ENCODE results near the gene EN1. TPM values are rescaled to one million over a fixed set of nuclear protein-coding genes. Genes with fewer than 3 reads are reported as not detected.

The EN1 gene
- total and polyA plus RNA-seq, 2 donors (not counting 3 experiments of a cell fraction or from before 2014, with no cell fraction given): not detected

DNA sequence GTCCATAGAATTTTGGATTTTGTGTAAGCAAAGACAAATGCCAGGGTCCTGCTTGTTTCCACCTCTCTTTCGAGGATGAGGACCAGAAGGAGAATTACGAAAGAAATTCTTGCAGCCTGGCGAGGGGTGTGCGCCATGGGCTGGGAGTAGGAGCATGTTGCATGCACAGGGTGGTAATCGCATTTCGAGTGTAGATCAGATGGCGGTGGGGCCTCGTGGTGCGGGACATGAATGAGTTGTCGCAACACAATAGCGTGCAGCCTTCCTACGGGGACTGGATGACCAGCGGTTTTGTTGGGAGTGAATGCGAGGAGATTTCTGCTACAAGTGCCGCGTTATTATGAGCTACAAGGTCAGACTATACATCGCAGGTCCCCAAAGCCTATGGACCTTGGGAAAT lies 4.2 kb upstream of the EN1 start:
- dilution Hi-C loops (cut with MboI; ENCODE audit: extremely low pct_ligation_motif_present, low sequenced_read_pairs) (no loop called here), intact Hi-C loops (cut with micrococcal nuclease) (loop anchor here (10.0 kb wide), 1 partner anchor 477 kb away; no protein-coding TSS in a partner anchor)
- Histone ChIP-seq H2AFZ (ENCODE audit: low read depth, low read length) (no peak overlapping the region), H3K4me3 (replicated peaks in 1 of 3; ENCODE audit: insufficient read depth in 1 of 3, low read depth in 1 of 3, low read length in 3 of 3) (no peak overlapping the region), H3K27ac (ENCODE audit: insufficient read depth, low read depth, low read length) (no peak overlapping the region), H3K36me3 (ENCODE audit: control insufficient read depth in 2 of 2, extremely low read depth in 1 of 2, insufficient read depth in 2 of 2, low read length in 2 of 2) (no peaks in the 10 kb centered on the region), H3K4me1 (ENCODE audit: control insufficient read depth, extremely low read depth, insufficient read depth, low read length) (peaks cover 6% of the 10 kb centered on the region), H4K20me1 (replicated peaks; ENCODE audit: control insufficient read depth, extremely low read depth, insufficient read depth, low read length) (no peaks in the 10 kb centered on the region), H3K79me2 (ENCODE audit: control insufficient read depth, insufficient read depth, low read length) (no peaks in the 10 kb centered on the region), H3K9me1 (replicated peaks; ENCODE audit: control insufficient read depth, extremely low read depth, insufficient read depth, low read length) (no peaks in the 10 kb centered on the region), H3K27me3 (ENCODE audit: control insufficient read depth in 2 of 2, insufficient read depth in 2 of 2, low read length in 2 of 2) (peaks cover 87 to 94% of the 10 kb centered on the region in 2 experiments), H3K4me2 (ENCODE audit: insufficient read depth, low read length) (no peak overlapping the region), H3K9ac (replicated peaks; ENCODE audit: extremely low read depth, insufficient read depth, low read length) (no peak overlapping the region), H3K9me3 (replicated peaks; ENCODE audit: control insufficient read depth, insufficient read depth, low read length) (no peaks in the 10 kb centered on the region)
- TF ChIP-seq POLR2A (IDR thresholded peaks at IDR 0.05; ENCODE audit: low read depth, low read length) (no peak), POLR2AphosphoS5 (IDR thresholded peaks at IDR 0.05; ENCODE audit: insufficient read depth, low read depth, low read length) (no peak), MYC (IDR thresholded peaks at IDR 0.05; ENCODE audit: low read depth, low read length) (no peak), EZH2 (IDR thresholded peaks at IDR 0.05; ENCODE audit: borderline replicate concordance, low read depth, low read length, severe bottlenecking) (no peak), JUN (IDR thresholded peaks at IDR 0.05; ENCODE audit: borderline replicate concordance, insufficient read depth, insufficient read length, low read depth) (no peak), GATA2 (IDR thresholded peaks at IDR 0.05; ENCODE audit: insufficient read depth, insufficient read length, low read depth, low read length) (no peak)
- TF ChIP-seq, protein P1, sequence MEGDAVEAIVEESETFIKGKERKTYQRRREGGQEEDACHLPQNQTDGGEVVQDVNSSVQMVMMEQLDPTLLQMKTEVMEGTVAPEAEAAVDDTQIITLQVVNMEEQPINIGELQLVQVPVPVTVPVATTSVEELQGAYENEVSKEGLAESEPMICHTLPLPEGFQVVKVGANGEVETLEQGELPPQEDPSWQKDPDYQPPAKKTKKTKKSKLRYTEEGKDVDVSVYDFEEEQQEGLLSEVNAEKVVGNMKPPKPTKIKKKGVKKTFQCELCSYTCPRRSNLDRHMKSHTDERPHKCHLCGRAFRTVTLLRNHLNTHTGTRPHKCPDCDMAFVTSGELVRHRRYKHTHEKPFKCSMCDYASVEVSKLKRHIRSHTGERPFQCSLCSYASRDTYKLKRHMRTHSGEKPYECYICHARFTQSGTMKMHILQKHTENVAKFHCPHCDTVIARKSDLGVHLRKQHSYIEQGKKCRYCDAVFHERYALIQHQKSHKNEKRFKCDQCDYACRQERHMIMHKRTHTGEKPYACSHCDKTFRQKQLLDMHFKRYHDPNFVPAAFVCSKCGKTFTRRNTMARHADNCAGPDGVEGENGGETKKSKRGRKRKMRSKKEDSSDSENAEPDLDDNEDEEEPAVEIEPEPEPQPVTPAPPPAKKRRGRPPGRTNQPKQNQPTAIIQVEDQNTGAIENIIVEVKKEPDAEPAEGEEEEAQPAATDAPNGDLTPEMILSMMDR (IDR thresholded peaks at IDR 0.05; ENCODE audit: extremely low read depth in 1 of 2, insufficient read depth in 1 of 2, low read depth in 1 of 2, low read length in 2 of 2): no peak
- TF ChIP-seq, protein P2, sequence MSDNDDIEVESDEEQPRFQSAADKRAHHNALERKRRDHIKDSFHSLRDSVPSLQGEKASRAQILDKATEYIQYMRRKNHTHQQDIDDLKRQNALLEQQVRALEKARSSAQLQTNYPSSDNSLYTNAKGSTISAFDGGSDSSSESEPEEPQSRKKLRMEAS (IDR thresholded peaks at IDR 0.05; ENCODE audit: insufficient read depth, insufficient read length): no peak
- CTCF ChIA-PET: interaction anchor here (1.3 kb wide), 1 partner anchor 805 kb away, joined by 5 read pairs; no protein-coding TSS in a partner anchor
- POLR2A ChIA-PET: no interaction called here
- no TSS peak for BruUV-seq (replicated peaks)
- FAIRE-seq (no peak), DNase-seq (ENCODE audit: low read depth, low spot score) (no peak)

Measured in endothelial cell of umbilical vein (primary cell).